Stimulated activated CD4-positive, alpha-beta T cell treated with anti-CD3 and anti-CD28 coated beads, Interleukin-12 subunit alpha, Interleukin-12 subunit beta, amount 100 ng/mL, for 24 hours (primary cell): ENCODE data around the gene SOWAHD.
"Not testable (repeated sequence)": the region's sequence is repeated elsewhere in the genome, so short reads cannot be mapped to it uniquely, and the experiment has no call there.

Source experiments
- DNase-seq, 2 experiments: peaks; one replicate each; pipeline ENCODE4 v3.0.0-alpha.2; 2020; ENCODE audit warnings: low read depth in 2 of 2

Gene SOWAHD

GRCh38 chrX:119758731-119759247 is 401 bp downstream of the SOWAHD start:
- no peak for DNase-seq

DNA sequence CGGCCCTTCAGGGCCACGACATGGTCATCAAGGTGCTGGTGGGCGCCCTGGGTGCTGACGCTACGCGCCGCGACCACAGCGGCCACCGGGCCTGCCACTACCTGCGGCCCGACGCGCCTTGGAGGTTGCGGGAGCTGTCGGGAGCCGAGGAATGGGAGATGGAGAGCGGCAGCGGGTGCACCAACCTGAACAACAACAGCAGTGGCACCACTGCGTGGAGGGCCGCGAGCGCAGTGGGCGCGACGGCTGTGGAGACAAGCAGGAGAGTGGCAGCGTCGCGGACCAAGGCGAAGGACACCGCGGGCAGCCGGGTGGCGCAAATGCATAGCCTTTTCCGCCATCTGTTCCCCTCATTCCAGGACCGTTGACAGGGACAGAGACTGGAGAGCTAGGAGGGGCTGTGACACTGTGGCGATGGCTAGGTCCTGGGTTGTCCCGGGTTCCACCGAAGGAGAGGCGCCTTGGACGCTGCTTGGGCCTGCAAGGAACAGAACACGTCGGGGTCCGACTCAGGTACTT is 919 bp downstream of the SOWAHD start:
- no peak for DNase-seq

DNA sequence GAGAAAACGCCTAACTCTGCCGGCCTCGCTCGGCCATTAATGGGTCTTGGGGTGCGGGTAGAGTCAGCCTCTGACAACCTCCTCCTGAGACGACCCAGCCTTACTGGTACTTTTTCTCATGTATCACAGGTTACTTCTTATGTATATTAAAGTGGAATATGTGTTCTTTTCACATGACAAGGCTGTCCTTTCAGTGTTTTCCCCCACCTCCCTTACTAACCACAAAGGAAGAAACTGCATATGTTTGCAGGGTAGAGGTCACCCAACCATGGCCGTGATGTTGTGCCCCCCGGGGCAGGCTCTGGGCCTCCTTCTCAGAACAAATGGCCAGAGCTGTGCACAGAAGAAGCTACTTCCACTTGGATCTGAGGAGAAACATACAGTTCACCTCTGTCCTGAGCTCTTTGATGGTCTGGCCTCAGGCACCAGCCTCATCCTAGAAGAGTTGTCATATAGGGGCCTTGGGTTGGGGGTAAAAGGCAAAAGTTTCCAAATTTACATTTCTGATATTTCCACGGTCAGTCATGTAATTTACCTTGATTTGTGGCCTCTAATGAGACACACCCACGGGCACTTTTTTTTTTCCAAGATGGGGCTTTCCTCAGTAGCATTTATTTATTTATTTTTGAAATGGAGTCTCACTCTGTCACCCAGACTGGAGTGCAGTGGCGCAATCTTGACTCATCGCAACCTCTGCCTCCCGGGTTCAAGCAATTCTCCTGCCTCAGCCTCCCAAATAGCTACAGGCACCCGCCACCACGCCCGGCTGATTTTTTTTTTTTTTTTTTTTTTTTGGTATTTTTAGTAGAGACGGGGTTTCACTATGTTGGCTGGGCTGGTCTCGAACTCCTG is 1.9 kb downstream of the SOWAHD start:
- DNase-seq = no peak

DNA sequence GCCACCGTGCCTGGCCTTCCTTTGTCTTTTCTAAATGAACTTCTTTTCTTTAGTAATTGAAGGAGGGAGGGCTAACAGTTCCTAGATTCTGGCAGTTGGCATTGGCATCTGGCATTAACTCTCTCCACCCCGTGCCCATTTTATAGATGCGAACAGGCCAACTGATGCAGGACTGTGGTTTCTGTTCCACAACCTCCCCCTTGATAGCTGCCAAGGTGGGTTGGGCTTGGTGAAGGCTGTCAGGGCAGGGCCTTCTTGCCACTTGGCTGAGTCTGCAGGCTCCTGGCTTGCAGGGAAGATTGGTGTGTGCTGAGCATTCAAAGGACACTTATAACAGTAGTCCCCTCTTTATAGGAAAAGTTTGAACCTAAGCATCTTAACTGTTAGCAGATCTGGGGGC is 4.3 kb downstream of the SOWAHD start:
- DNase-seq = no peak

- DNase-seq = no peak
Measured at GRCh38 chrX:119763181-119763580, 4.8 kb downstream of the SOWAHD start.

- DNase-seq = no peak
Measured at GRCh38 chrX:119763836-119764387, 5.5 kb downstream of the SOWAHD start.

DNA sequence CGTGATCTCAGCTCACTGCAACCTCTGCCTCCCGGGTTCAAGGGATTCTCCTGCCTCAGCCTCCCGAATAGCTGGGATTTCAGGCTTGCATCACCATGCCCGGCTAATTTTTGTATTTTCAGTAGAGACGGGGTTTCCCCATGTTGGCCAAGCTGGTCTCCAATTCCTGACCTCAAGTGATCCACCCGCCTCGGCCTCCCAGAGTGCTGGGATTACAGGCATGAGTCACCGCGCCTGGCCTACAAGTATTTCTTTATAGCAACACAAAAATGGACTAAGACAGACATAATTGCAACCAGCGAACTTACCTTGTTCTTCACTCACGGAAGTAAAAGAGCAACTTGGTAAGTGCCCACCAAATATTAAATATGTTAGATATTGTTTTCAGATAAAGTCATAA is 10.0 kb downstream of the SOWAHD start:
- DNase-seq = not testable (repeated sequence)

GRCh38 chrX:119769388-119769787 is 11.0 kb downstream of the SOWAHD start:
- not testable (repeated sequence) for DNase-seq

GRCh38 chrX:119775517-119776238 is 17.3 kb downstream of the SOWAHD start:
- DNase-seq = no peak

DNA sequence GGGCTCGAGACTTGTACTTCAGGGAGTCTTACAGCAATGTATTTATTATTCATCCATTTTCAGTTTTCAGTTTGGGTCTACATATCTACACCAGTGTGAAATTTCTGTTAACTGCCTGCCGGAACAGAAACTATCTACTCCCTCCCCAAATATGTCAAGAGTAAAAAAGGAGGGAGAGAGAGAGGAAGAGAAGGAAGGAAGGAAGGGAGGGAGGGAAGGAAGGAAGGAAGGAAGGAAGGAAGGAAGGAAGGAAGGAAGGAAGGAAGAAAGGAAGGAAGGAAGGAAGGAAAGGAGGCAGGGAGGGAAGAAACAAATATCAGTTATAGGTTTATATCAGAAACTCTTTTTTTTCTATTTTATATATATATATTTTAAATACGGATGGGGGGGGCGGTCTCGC is 20.4 kb downstream of the SOWAHD start:
- no peak for DNase-seq

- DNase-seq = no peak
Measured at GRCh38 chrX:119783026-119783425, 24.6 kb downstream of the SOWAHD start.

DNA sequence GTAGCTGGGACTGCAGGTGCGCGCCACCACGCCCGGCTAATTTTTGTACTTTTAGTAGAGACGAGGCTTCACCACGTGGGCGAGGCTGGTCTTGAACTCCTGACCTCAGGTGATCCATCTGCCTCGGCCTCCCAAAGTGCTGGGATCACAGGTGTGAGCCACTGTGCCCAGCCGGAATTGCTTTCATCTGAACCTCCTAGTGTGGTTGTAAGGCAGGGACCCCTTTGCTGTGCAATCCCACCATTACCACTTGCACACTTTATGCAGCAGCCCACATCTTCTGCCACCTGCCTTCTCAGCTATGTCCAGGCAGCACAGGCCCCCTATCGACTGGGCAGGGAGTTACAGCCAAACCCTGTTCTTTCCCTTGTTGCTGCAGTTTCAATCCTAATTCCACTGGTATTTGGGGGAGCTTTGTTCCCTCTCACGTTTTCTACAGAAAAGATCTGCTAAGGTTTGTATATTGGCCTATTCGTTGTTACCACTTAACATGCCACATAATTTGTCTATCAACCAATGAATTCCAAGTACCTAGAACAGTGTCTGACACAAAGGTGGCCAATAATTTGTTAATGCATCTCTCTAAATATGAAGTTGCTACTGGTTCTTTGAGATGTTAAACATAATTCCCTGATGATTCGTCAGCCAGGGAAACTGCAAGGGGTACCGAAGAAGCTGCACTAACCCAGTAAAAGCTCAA is 26.5 kb downstream of the SOWAHD start:
- DNase-seq = peak in 1 of 2 experiments; percentile 30

- peak; percentile 6 to 29 for DNase-seq
Measured at GRCh38 chrX:119790977-119791436, 32.6 kb downstream of the SOWAHD start.

GRCh38 chrX:119791437-119792231 is 33.2 kb downstream of the SOWAHD start, which contains the start of gene RPL39:
Gene RPL39 (minus strand): TSS chrX:119791630. CDS start chrX:119791576, 54 bp downstream.
- peak; percentile 51 to 61 for DNase-seq

- DNase-seq = no peak
Measured at GRCh38 chrX:119801253-119802221, 43.1 kb downstream of the SOWAHD start.

DNA sequence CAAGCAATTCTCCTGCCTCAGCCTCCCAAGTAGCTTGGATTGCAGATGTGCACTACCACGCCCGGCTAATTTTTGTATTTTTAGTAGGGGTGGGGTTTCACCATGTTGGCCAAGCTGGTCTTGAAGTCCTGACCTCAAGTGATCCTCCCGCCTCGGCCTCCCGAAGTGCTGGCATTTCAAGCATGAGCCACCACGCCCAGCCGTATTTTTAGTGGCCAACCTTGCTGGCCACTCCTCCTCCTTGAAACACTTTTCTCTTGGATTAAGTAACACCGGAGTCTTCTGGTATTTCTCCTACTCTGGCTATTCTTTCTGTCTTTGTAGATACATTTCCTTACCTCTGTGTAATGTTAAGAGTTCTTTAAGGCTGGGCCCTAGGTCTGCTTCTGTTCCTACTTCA is 44.2 kb downstream of the SOWAHD start:
- DNase-seq = no peak

GRCh38 chrX:119808461-119808860 is 50.1 kb downstream of the SOWAHD start:
- not testable (repeated sequence) for DNase-seq

DNA sequence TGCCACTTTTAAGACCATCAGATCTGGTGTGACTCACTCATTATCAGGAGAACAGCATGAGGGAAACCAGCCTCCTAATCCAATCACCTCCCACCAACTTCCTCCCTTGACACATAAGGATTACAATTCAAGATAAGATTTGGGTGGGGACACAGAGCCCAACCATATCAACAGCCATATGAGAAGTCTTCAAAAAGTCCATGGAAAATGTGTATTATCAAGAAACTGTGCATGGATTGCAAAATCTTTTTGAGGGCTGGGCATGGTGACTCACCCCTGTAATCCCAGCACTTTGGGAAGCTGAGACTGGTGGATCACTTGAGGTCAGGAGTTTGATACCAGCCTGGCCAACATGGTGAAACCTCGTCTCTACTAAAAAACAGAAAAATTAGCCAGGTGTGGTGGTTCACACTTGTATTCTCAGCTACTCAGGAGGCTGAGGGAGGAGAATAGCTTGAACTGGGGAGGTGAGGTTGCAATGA is 50.8 kb downstream of the SOWAHD start:
- no peak for DNase-seq
